H1 (cell line): ENCODE measurements around the gene RBM20. TPM values are rescaled to one million over a fixed set of nuclear protein-coding genes. Genes with fewer than 3 reads are reported as not detected.

Experiments used
- ASH2L ChIP-seq: fragments of 200-600, 300-600 bp; sonication (generic); IDR thresholded peaks from one replicate; pipeline ENCODE4 v1.7.1; 2017; ENCODE audit warnings: low read length
- TEAD4 ChIP-seq: IDR thresholded peaks from 2 replicates; pipeline ENCODE4 v1.6.1; 2012; ENCODE audit warnings: low read depth, low read length, inconsistent platforms, mixed read lengths
- polyA plus RNA-seq, 7 experiments: library from polyadenylated mRNA; depleted of rRNA in 3 of 7; stranded (reverse) in 5 of 7; unstranded in 2 of 7; fragments of >200 nt in 5 of 7; fragments of 200-250 nt in 2 of 7; gene quantifications; 1 replicate in 5 of 7; 2 replicates in 1 of 7; 4 replicates in 1 of 7; pipeline versions ENCODE4 v1.2.1 to v1.2.3, GENCODE V29; 2011 to 2013; ENCODE audit warnings: missing spikeins in 2 of 7, mixed read lengths in 2 of 7
- total RNA-seq: library from RNA; stranded (reverse); fragmentation: NEBNext Ultra II Directional; extraction: Animal tissue kit (Norgen Biotek cat#: 25700); gene quantifications from 2 replicates; pipeline ENCODE4 v1.2.1, GENCODE V29; 2021
- TF ChIP-seq, protein P1 (sequence below): IDR thresholded peaks from 2 replicates; pipeline ENCODE4 v1.6.1; 2012; ENCODE audit warnings: low read length, inconsistent platforms

Gene RBM20
- total and polyA plus RNA-seq, 2 of the 8 experiments (the other 6 are each of a cell fraction or from before 2014, with no cell fraction given): 0.05 to 0.63 TPM

DNA sequence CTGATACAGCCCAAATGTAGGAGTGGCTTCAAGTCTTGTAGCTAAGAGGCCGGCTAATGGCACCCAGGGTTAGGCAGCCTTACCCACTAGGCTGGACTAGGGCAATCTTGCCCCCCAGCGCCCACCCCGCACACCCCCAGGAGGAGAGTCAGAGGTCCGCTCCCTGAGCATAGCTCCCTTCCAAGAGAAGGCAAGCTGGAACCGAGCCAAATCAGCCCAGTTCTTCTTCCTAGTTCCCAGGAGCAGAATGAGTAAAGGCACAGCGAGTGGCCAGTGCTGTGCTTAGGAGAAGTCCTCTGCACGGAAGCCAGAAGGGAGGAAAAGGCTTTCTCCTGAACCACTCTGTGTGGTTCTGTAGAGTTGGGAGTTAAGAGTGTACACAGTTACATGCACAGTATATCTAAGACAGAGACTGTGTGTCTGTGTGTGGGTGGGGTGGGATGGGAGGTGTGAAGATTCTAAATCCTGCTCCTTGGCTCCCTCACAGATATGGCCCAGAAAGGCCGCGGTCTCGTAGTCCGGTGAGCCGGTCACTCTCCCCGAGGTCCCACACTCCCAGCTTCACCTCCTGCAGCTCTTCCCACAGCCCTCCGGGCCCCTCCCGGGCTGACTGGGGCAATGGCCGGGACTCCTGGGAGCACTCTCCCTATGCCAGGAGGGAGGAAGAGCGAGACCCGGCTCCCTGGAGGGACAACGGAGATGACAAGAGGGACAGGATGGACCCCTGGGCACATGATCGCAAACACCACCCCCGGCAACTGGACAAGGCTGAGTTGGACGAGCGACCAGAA, 167.8 kb downstream of the RBM20 start (continued):
- TF ChIP-seq, protein P1, sequence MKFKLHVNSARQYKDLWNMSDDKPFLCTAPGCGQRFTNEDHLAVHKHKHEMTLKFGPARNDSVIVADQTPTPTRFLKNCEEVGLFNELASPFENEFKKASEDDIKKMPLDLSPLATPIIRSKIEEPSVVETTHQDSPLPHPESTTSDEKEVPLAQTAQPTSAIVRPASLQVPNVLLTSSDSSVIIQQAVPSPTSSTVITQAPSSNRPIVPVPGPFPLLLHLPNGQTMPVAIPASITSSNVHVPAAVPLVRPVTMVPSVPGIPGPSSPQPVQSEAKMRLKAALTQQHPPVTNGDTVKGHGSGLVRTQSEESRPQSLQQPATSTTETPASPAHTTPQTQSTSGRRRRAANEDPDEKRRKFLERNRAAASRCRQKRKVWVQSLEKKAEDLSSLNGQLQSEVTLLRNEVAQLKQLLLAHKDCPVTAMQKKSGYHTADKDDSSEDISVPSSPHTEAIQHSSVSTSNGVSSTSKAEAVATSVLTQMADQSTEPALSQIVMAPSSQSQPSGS: no peak
- no peak for TF ChIP-seq TEAD4
- TF ChIP-seq ASH2L: no peak
